GM21367 (cell line): ENCODE results near the gene SCAP.
"Not testable (repeated sequence)": the region's sequence is repeated elsewhere in the genome, so short reads cannot be mapped to it uniquely, and the experiment has no call there.

Experiments
- ATAC-seq: cut with Tn5 transposase; IDR thresholded peaks from one replicate; pipeline ENCODE4 v1.9.1; 2021; ENCODE audit not compliant: unreplicated experiment

The SCAP gene

GRCh38 chr3:47475570-47476329, at the start of gene SCAP:
SCAP (minus strand) TSS chr3:47475941; CDS start chr3:47442993, 32,948 bp downstream.
- peak; percentile 81 for ATAC-seq

GRCh38 chr3:47523310-47524073, 47.8 kb upstream of the SCAP start:
- ATAC-seq: no peak

- ATAC-seq: peak; percentile 45
Observed at GRCh38 chr3:47522082-47522987, 46.6 kb upstream of the SCAP start.

- ATAC-seq: no peak
Observed at GRCh38 chr3:47520756-47521155, 45.0 kb upstream of the SCAP start.

GRCh38 chr3:47517937-47518336, 42.2 kb upstream of the SCAP start:
- ATAC-seq: no peak

- no peak for ATAC-seq
Observed at GRCh38 chr3:47515864-47516319, 40.2 kb upstream of the SCAP start.

GRCh38 chr3:47515100-47515499, 39.4 kb upstream of the SCAP start:
- ATAC-seq: no peak

- peak; percentile 84 for ATAC-seq
Observed at GRCh38 chr3:47513125-47513929, 37.6 kb upstream of the SCAP start, which contains the start of gene ELP6. ELP6 (minus strand) TSS chr3:47513712; CDS start chr3:47513590, 122 bp downstream.

- ATAC-seq: no peak
Observed at GRCh38 chr3:47512416-47513124, 36.8 kb upstream of the SCAP start.

GRCh38 chr3:47505267-47505666, 29.5 kb upstream of the SCAP start:
- not testable (repeated sequence) for ATAC-seq

GRCh38 chr3:47504113-47504512, 28.4 kb upstream of the SCAP start:
- ATAC-seq: no peak

GRCh38 chr3:47503033-47503432, 27.3 kb upstream of the SCAP start:
- no peak for ATAC-seq

- no peak for ATAC-seq
Observed at GRCh38 chr3:47496892-47497291, 21.2 kb upstream of the SCAP start.

- ATAC-seq: no peak
Observed at GRCh38 chr3:47495886-47496285, 20.1 kb upstream of the SCAP start.

- no peak for ATAC-seq
Observed at GRCh38 chr3:47495111-47495510, 19.4 kb upstream of the SCAP start.

- ATAC-seq: no peak
Observed at GRCh38 chr3:47491777-47492176, 16.0 kb upstream of the SCAP start.

- no peak for ATAC-seq
Observed at GRCh38 chr3:47491186-47491585, 15.4 kb upstream of the SCAP start.

- no peak for ATAC-seq
Observed at GRCh38 chr3:47487265-47487664, 11.5 kb upstream of the SCAP start.

GRCh38 chr3:47485812-47486211, 10.1 kb upstream of the SCAP start:
- no peak for ATAC-seq

- no peak for ATAC-seq
Observed at GRCh38 chr3:47482366-47482765, 6.6 kb upstream of the SCAP start.
